SHP77 (cell line): Measurements from ENCODE around the gene MAPK8IP1.
"Not testable (repeated sequence)": the region's sequence is repeated elsewhere in the genome, so short reads cannot be mapped to it uniquely, and the experiment has no call there.

Experiments
- DNase-seq, 2 experiments: peaks; one replicate each; lab custom pipeline; 2025; lab: John Stamatoyannopoulos, UW

The MAPK8IP1 gene

DNA sequence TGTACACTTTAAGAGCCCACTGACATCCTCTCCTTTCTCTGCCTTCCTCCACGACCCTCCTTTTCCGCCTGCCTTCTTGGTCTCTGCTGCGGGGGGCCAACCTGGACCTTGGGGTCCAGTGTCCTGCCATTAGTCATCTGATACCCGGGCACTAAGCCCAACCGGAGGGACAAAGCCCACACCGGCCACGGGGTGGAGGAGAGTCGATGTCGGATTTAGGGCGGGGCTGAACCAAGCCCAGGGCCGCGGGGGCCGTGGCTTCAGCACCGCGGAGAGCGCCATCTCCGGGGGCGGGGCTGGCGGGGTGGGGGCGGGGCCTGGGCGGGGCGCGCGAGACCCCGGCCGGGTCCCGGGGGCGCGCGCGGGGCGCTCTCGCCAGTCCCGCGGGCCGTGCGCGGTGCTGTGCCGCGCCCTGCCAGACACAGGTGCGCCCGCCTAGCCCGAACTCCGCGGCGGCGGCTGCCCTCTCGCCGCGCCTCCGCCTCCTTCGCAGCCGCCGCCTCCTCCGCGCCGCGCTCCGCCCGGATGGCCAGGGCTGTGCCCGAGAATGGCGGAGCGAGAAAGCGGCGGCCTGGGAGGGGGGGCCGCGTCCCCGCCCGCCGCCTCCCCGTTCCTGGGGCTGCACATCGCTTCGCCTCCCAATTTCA is at the start of gene MAPK8IP1:
TSS of gene MAPK8IP1 (plus strand) at position 378 of the 647 bp plus-strand sequence. CDS start at position 548, 170 bp downstream.
- peak; percentile 54 to 78 for DNase-seq

- no peak for DNase-seq
Measured at GRCh38 chr11:45839204-45839603, 46.2 kb upstream of the MAPK8IP1 start.

DNA sequence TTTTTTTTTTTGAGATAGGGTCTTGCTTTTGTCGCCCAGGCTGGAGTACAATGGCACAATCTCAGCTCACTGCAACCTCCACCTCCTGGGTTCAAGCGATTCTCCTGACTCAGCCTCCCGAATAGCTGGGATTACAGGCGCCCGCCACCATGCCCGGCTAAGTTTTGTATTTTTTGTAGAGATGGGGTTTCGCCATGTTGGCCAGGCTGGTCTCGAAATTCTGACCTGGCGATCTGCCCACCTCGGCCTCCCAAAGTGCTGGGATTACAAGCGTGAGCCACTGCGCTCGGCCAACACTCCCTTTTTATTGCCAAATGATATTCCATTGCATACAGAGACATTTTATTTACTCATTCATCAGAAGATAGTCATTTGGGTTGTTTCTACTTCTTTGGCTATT is 45.2 kb upstream of the MAPK8IP1 start:
- DNase-seq: not testable (repeated sequence)

GRCh38 chr11:45843158-45843924 is 42.1 kb upstream of the MAPK8IP1 start:
- peak; percentile 78 to 84 for DNase-seq

DNA sequence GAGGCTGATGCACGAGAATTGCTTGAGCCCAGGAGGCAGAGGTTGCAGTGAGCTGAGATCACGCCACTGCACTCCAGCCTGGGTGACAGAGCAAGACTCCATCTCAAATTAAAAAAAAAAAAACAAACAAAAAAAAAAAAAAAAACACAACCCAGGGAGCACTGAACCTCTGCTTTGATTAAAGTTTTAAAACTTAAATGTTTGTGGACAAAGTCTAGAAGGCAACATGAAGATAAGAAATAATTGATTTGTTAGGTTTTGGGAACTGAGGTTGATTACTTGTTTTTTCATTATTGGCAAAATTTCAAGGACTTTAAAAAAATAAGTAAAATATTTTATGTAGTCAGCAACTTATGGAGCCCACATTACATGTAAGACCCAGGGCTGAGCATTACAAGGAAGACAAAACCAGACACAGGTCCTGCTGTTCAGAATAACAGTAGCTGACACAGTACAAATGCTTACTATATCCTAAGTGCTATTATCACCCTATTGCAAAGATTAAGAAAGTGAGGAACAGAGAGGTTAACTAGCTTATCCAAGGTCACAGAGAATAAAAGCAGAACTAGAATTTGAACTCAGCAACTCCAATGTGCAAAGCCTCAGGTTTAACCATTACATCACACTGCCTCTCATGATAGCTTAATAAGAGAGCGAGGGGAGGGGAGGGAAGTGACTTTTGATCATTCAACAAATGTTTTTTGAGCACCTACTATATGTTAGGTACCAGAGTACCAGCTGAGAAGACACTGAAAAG is 40.5 kb upstream of the MAPK8IP1 start:
- DNase-seq: no peak

- no peak for DNase-seq
Measured at GRCh38 chr11:45846174-45846675, 39.2 kb upstream of the MAPK8IP1 start.

GRCh38 chr11:45846974-45847910 is 38.2 kb upstream of the MAPK8IP1 start, which contains the start of gene CRY2:
TSS of gene CRY2 (plus strand) at chr11:45847475. CDS start at chr11:45847491, 16 bp downstream.
- peak; percentile 94 to 97 for DNase-seq

- peak; percentile 49 to 57 for DNase-seq
Measured at GRCh38 chr11:45847911-45848316, 37.5 kb upstream of the MAPK8IP1 start.

- DNase-seq: peak in 1 of 2 experiments; percentile 26
Measured at GRCh38 chr11:45848654-45849081, 36.8 kb upstream of the MAPK8IP1 start.

GRCh38 chr11:45850446-45850845 is 35.0 kb upstream of the MAPK8IP1 start:
- no peak for DNase-seq

GRCh38 chr11:45851228-45851627 is 34.2 kb upstream of the MAPK8IP1 start:
- no peak for DNase-seq

- no peak for DNase-seq
Measured at GRCh38 chr11:45852018-45852711, 33.3 kb upstream of the MAPK8IP1 start.

- no peak for DNase-seq
Measured at GRCh38 chr11:45852712-45853101, 32.7 kb upstream of the MAPK8IP1 start.

DNA sequence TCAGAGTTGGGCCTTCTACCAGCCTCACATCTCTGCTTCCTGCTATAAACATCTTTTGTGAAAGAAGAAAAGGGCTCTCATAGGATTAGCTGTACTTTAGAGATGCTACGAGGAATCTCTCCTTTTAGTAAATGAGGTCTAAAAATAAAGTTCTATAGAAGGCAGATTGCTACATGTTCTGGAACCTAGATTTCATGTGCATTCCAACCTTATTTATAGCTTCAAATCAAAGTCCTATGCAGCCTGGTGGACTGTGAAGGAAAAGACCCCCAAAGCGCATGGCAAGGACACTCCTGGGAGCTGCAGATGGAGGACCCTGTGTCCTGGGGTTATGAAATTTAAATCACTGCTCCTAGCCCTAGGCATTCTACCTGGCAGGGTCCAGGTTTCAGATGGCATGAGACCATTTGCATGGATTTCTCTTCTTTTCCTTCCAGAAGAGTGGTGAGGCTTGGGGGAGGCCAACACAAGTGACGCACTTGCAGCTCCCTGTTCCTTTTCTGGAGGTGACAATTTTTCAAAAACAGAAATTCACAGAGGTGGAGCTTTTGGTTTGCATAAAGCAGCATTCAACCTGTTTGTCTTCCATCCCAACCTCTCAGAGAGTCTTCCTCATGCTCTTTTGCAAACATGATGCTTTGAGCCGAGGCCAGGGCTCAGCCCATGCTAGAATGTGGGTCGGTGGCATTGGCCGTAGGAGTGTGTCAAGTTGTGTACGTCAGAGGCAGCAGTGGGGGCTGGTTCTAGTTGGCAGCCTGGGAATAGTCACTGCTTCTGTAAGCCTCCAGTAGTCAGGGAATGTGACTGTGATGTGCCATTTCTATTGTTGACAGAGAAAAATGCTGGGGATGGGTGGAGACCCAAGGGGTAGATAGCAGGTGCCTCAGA is 31.9 kb upstream of the MAPK8IP1 start:
- no peak for DNase-seq

- DNase-seq: no peak
Measured at GRCh38 chr11:45855308-45855707, 30.1 kb upstream of the MAPK8IP1 start.

DNA sequence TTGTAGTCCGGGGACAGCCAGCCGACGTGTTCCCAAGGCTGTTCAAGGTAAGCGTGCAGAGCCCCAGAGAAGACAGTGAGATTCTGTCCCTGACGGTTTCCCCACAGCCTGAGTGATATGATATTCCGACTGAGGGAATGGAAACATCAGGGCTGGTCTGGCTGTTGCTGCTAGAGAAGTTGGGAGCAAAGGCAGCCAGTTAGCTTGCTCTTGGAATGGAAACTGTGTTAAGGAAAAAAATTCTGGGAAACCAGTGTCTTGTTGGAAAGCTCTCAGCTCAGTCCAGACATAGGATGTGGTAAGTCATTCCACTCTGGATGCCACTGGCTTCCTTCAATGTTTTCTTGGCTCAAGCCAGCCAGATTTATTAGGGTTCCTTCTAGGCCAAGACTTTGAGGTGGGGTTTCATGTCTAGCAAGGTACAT is 29.4 kb upstream of the MAPK8IP1 start:
- DNase-seq: no peak

GRCh38 chr11:45857961-45858474 is 27.4 kb upstream of the MAPK8IP1 start:
- DNase-seq: no peak

DNA sequence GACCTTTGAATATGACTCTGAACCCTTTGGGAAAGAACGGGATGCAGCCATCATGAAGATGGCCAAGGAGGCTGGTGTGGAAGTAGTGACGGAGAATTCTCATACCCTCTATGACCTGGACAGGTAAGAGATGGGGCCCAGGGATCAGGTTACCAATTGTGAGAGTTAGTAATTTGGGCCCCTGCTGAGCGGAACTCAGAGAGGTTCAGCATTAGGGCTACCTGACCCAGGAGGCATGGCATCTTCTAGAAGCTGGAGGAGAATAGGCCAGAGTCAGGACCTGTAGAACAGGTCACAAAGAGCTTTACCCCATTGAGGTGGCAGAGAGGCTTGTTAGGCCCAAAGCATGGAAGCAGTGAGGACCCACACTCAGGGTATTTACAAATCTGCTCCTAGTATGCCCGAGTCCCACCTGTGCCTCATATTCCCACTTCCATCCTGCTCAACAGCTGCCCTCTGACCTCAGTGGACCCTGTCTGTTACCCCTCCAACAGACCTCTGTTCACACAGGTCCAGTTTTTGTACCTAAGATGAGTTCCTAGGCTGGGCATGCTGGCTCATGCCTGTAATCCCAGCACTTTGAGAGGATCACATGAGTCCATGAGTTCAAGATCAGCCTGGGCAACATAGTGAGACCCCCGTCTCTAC is 26.6 kb upstream of the MAPK8IP1 start:
- no peak for DNase-seq

- DNase-seq: peak in 1 of 2 experiments; percentile 36
Measured at GRCh38 chr11:45859661-45860140, 25.8 kb upstream of the MAPK8IP1 start.
